Kidney (tissue), 14 donors: ENCODE measurements around the gene CCDC88B. TPM values are rescaled to one million over a fixed set of nuclear protein-coding genes. Genes with fewer than 3 reads are reported as not detected.

Experiments
- DNase-seq, 5 donors: peaks; one replicate each; pipeline ENCODE4 v3.0.0-alpha.2; 2013 to 2020
- FAIRE-seq: peaks from 2 replicates; lab custom pipeline; 2012; peaks lifted over from hg19 to GRCh38; lab: Jason Lieb, UNC
- H3K27ac ChIP-seq, 2 donors: one replicate each; pipeline ENCODE4 v1.7.0; 2013; ENCODE audit warnings: low read depth in 2 of 2, low read length in 2 of 2, inconsistent platforms in 1 of 2
- H3K27me3 ChIP-seq: one replicate; pipeline ENCODE4 v1.7.1; 2013; ENCODE audit warnings: low read length, inconsistent platforms; ENCODE audit not compliant: control insufficient read depth, insufficient read depth
- H3K36me3 ChIP-seq, 3 donors: one replicate each; pipeline versions ENCODE4 v1.7.0 to v1.7.1; 2013; ENCODE audit warnings: low read length in 3 of 3, control low read depth in 1 of 3, inconsistent platforms in 1 of 3; ENCODE audit not compliant: insufficient read depth in 3 of 3, control insufficient read depth in 2 of 3
- H3K4me1 ChIP-seq, 3 donors: one replicate each; pipeline versions ENCODE4 v1.7.0 to v1.7.1; 2013; ENCODE audit warnings: low read length in 3 of 3, inconsistent platforms in 1 of 3, low read depth in 1 of 3; ENCODE audit not compliant: control insufficient read depth in 2 of 3, insufficient read depth in 2 of 3
- H3K4me3 ChIP-seq, 3 donors: one replicate each; pipeline versions ENCODE4 v1.7.0 to v1.8.1; 2013; ENCODE audit warnings: low read length in 3 of 3, control low read depth in 1 of 3, inconsistent platforms in 1 of 3
- H3K9ac ChIP-seq, 3 donors: one replicate each; pipeline versions ENCODE4 v1.7.0 to v1.7.1; 2013; ENCODE audit warnings: low read length in 3 of 3, control low read depth in 1 of 3, inconsistent platforms in 1 of 3
- H3K9me3 ChIP-seq, 3 donors: one replicate each; pipeline versions ENCODE4 v1.7.0 to v1.7.1; 2013; ENCODE audit warnings: low read length in 3 of 3, control low read depth in 1 of 3, inconsistent platforms in 1 of 3; ENCODE audit not compliant: control insufficient read depth in 2 of 3, insufficient read depth in 1 of 3
- intact Hi-C: fragments of 100-400 bp; cut with DNase I; formaldehyde crosslinking; loops from one replicate; pipeline ENCODE4 v1.11.1; 2022
- polyA plus RNA-seq: library from polyadenylated mRNA; stranded (reverse); fragments of 350-450 nt; fragmentation: Illumina TruSeq; extraction: RNeasy Lipid Tissue Mini Kit (QIAGEN cat#74804); gene quantifications from one replicate; pipeline ENCODE4 v1.2.3, GENCODE V29; 2014; ENCODE audit warnings: low read depth, low replicate concordance; ENCODE audit not compliant: insufficient read depth
- total RNA-seq: library from RNA; stranded (reverse); fragmentation: NEBNext Ultra II Directional; extraction: Animal tissue kit (Norgen Biotek cat#: 25700); gene quantifications from one replicate; pipeline ENCODE4 v1.2.1, GENCODE V29; 2021
- TF ChIP-seq, protein P1 (sequence below): IDR thresholded peaks from 3 replicates; pipeline ENCODE4 v1.5.1; 2012; ENCODE audit warnings: mild to moderate bottlenecking, moderate library complexity, borderline replicate concordance; ENCODE audit not compliant: insufficient read depth; ENCODE audit errors: extremely low read depth
- donor health status: control.
- donor health status: control.
- donor health status: control.
- donor health status: control.
- donor health status: control.
- donor health status: DM: yes; HTN: yes; CAD: no.
- donor health status: Normal renal cell carcinoma (clear cell type).

Gene CCDC88B
- total and polyA plus RNA-seq, 2 donors from 2014 or later: 10.0 to 13.3 TPM

- intact Hi-C loops: no loop called here
- FAIRE-seq: no peak
These were observed 15.1 kb upstream of the CCDC88B start for GRCh38 chr11:64324692-64325469.

DNA sequence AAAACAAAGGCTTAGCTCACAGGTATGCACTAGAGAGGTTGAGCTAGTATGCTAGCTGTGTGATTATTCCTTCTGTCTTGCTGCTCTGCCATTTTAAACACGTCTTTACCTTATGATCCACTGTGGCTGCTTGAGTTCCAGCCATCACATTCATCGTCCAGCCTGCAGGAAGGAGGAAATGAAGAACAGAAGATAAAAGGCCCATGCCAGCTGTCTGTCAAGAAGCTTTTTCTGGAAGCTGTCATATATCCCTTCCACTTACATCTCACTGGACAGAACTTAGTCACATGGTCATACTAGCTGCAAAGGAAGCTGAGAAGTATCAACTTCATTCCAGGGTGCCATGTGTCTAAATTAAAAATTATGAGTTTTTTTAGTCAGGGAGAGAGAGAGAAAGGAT is 12.6 kb upstream of the CCDC88B start:
- H3K36me3 ChIP-seq: no peaks in the 10 kb centered on the region
- no peak for DNase-seq

More at GRCh38 chr11:64324692-64325469, 15.1 kb upstream of the CCDC88B start:
- TF ChIP-seq, protein P1, sequence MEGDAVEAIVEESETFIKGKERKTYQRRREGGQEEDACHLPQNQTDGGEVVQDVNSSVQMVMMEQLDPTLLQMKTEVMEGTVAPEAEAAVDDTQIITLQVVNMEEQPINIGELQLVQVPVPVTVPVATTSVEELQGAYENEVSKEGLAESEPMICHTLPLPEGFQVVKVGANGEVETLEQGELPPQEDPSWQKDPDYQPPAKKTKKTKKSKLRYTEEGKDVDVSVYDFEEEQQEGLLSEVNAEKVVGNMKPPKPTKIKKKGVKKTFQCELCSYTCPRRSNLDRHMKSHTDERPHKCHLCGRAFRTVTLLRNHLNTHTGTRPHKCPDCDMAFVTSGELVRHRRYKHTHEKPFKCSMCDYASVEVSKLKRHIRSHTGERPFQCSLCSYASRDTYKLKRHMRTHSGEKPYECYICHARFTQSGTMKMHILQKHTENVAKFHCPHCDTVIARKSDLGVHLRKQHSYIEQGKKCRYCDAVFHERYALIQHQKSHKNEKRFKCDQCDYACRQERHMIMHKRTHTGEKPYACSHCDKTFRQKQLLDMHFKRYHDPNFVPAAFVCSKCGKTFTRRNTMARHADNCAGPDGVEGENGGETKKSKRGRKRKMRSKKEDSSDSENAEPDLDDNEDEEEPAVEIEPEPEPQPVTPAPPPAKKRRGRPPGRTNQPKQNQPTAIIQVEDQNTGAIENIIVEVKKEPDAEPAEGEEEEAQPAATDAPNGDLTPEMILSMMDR: no peak
- no peak overlapping the region for H3K4me3 ChIP-seq
- no peaks in the 10 kb centered on the region for H3K9me3 ChIP-seq
- peaks cover 0 to 2% (median 0%) of the 10 kb centered on the region in 3 donors for H3K36me3 ChIP-seq
- no peak overlapping the region for H3K9ac ChIP-seq
- peaks cover 0 to 4% (median 0%) of the 10 kb centered on the region in 3 donors for H3K4me1 ChIP-seq
- DNase-seq: no peak
- no peak overlapping the region for H3K27ac ChIP-seq
- no peaks in the 10 kb centered on the region for H3K27me3 ChIP-seq

DNA sequence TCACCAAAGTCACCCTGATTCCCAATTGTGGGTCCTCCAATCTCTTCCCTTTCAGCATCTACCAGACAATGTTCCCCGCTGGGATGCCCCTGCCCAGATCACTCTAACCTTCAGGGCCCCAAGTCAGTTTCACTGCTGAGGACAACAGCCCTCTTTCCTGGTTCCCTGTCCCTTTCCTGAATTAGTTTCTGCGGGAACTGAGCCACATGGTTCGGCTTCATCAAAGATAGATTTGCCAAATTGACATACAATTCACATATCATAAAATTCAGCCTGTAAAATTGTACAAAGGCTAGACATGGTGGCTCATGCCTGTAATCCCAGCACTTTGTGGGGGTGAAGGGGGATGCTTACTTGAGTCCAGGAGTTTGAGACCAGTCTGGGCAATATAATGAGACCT is 12.0 kb upstream of the CCDC88B start:
- Histone ChIP-seq H3K9ac (no peak overlapping the region), H3K4me3 (no peak overlapping the region), H3K9me3 (no peaks in the 10 kb centered on the region), H3K4me1 (peaks cover 0 to 10% (median 0%) of the 10 kb centered on the region in 3 donors), H3K27me3 (no peaks in the 10 kb centered on the region), H3K36me3 (no peaks in the 10 kb centered on the region), H3K27ac (no peak overlapping the region)
- intact Hi-C loops: no loop called here
- DNase-seq (no peak), FAIRE-seq (no peak)
- TF ChIP-seq, protein P1: no peak

More for the DNA sequence above, 12.6 kb upstream of the CCDC88B start:
- no peaks in the 10 kb centered on the region for H3K9me3 ChIP-seq
- no peak for FAIRE-seq
- intact Hi-C loops: no loop called here
- no peaks in the 10 kb centered on the region for H3K27me3 ChIP-seq
- H3K4me3 ChIP-seq: no peak overlapping the region
- TF ChIP-seq, protein P1: no peak
- H3K9ac ChIP-seq: no peak overlapping the region
- peaks cover 0 to 10% (median 0%) of the 10 kb centered on the region in 3 donors for H3K4me1 ChIP-seq
- H3K27ac ChIP-seq: no peak overlapping the region
